NCI-H460 (cell line): Measurements from ENCODE around the gene GNG7. TPM values are rescaled to one million over a fixed set of nuclear protein-coding genes. Genes with fewer than 3 reads are reported as not detected.
"Not testable (repeated sequence)": the region's sequence is repeated elsewhere in the genome, so short reads cannot be mapped to it uniquely, and the experiment has no call there.

ENCODE experiments used
- DNase-seq: peaks from one replicate; pipeline ENCODE4 v3.0.0-alpha.2; 2016; ENCODE audit warnings: low read depth; ENCODE audit errors: extremely low read depth
- total RNA-seq: library from RNA; depleted of rRNA; stranded (reverse); fragments of >200 nt; shearing (Covaris generic); gene quantifications from 2 replicates; pipeline ENCODE4 v1.2.3, GENCODE V29; 2014

Gene GNG7
- total RNA-seq, 1 experiment from 2014 or later, result not detected

DNA sequence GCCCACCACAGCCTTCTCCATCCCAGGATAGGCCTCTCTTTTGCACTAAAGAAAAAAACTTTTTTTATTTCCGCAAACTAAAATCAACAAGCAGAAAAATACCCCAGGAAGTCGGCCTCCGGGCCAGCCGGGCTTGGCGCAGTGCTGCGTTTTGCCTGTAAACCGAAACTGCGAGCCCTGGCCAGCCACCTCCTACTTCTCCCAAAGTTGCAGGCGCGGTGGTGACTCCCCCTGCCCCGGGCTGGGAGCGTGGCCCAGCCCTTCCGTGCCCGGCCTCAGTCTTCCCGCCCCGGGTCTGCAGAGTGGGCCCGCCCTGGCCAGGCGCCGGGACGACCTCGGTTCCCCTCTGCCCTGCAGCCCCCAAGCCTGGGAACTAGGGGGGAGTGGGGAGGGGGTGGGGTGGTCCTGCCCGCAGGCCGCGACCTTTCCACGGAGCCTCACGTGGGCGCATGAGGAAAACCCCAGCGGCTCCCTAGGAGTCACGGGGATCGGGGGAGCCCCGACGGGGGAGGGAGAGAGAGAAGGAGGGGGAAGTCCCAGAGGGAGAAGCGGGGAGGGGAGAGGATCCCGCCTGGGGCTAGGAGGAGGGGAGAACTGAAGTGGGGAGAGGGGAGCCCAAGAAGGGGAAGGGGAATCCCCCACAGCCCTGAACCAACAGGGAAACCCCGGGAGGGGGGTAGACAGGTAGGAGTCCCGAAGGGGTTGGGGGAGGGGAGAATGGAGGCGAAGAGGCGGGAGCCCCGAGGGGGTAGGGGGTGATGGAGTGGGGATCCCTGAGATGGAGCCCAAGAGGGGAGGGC lies 223.5 kb downstream of the GNG7 start:
- no peak for DNase-seq

DNA sequence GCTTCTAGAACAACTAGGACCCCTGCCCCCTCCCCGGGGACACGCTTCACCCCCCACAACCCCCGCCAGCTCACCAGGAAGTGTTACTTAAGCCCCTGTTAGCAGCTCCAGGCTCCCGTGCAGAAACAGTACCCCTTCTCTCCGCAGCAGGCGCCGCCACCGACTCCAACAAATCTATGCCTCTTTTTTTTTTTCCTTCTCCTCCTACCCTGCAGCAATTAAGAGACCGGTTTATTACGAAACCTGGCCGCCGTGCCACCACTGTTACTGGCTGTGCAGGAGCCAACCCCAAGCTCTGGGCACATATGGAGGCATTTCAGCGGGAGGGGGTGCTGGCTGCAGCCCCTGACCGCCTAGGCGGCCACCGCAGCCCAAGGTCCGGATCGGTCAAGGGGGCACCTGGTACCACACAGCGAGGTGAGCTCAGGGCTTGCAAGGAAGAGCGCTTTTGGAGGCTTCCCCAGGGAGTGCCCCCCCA lies 224.2 kb downstream of the GNG7 start:
- no peak for DNase-seq

DNA sequence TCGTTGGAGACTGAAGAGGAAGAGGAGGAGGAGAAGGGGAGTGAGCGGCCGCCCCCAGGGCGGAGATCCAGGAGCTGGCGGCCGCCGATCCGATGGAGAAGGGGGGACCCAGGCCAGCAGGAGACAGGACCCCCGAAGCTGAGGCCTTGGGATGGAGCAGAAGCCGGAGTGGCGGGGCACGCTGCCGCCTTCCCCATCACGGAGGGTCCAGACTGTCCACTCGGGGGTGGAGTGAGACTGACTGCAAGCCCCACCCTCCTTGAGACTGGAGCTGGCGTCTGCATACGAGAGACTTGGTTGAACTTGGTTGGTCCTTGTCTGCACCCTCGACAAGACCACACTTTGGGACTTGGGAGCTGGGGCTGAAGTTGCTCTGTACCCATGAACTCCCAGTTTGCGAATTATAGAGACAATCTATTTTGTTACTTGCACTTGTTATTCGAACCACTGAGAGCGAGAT lies 224.7 kb downstream of the GNG7 start:
- DNase-seq, result no peak

DNA sequence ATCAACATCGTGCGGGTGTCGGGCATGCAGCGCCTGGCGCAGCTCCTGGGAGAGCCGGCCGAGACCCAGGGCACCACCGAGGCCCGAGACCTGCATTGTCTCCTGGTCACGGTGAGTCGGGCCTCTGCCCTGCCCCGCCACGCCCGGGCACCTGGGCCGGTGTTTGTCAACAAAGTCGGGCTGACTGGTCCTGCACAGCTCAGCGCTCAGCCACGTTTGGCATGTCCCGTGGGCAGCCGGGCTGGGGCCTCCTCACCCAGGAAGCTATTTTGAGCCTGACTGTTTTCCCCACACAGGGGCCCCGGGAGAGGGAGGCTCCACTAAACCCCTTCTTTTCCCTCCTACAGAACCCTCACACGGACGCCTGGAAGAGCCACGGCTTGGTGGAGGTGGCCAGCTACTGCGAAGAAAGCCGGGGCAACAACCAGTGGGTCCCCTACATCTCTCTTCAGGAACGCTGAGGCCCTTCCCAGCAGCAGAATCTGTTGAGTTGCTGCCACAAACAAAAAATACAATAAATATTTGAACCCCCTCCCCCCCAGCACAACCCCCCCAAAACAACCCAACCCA lies 225.3 kb downstream of the GNG7 start:
- DNase-seq, result no peak

DNA sequence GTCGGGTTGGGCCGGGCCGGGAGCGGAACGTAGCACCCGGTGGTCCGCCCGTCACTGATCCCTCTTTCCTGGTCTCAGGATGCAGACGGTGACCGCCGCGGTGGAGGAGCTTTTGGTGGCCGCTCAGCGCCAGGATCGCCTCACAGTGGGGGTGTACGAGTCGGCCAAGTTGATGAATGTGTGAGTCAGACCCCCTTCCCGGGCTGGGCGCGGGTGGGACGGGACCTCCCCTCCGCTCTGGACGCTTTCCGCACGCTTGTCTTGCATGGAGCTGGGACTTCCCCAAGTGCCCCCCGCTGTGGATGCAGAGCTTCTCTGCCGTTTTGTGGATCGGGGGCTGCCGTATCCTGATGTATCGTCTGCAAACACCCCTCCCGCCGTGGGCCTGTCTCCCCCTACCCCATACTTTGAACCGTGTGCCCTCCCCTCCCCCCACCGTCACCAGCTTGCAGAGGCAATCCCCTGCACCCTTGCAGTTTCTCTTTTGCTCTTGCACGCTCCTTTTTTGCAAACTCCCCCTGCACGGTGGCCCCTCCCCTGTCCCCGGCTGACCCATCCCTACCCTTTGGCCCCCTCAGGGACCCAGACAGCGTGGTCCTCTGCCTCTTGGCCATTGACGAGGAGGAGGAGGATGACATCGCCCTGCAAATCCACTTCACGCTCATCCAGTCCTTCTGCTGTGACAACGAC lies 225.9 kb downstream of the GNG7 start:
- no peak for DNase-seq

DNA sequence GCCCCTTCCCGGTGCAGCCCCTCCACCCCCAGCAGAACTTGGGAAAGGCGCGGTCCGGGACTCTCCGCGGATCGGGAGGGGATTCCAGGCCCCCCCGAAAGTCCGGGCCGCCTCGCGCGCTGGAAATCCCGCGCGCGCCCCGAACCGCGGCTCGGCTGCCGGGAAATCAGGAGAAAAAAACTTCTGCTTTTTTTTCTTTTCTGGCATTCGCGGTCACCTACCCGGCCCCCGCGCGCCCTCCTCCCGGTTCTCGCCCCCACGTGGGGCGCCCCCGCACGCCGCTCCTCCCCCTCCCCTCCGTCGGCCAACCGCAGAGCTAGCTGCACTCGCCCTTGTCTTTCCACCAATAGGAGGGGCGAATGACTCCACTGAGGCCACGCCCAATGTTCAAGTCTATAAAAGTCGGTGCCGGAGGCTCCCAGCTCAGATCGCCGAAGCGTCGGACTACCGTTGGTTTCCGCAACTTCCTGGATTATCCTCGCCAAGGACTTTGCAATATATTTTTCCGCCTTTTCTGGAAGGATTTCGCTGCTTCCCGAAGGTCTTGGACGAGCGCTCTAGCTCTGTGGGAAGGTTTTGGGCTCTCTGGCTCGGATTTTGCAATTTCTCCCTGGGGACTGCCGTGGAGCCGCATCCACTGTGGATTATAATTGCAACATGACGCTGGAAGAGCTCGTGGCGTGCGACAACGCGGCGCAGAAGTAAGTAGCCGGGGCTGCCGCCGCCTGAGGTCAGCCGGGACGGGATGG lies 226.6 kb downstream of the GNG7 start, which contains the start of gene GADD45B:
Gene GADD45B (plus strand): TSS at position 426 of the 749 bp plus-strand sequence. CDS start 232 bp downstream, at position 658.
- peak; percentile 94 for DNase-seq

DNA sequence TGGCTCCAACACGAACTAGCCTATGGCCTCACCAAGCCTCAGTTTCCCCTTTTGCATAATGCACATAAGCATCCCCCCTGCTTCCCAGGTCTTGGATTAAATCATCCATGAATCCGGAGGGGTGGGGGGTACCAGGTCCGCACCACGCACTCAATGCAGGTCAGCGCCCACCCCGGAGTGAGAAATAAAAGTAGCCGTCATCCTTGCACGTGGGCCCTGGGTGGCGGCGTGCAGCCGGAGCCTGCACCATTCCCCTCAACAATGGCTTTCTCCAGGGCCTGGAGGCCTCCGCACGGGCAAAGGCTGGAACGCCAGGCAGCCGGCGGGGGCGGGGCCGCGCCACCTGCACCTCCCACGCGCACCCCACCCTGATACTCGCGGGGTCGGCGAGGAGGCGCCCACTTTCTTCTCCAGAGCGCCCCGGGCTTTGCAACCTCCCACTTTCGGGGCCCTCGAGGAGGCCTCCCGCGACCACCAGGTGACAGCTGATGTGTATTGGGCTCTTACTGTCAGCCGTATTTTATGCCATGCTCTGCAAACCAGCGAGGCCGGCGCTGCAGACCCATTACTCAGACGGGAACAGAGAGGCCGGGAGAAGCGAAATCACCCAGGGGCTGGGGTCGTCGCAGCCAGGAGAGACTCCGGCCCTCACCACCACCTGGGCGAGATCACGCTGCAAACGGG lies 227.3 kb downstream of the GNG7 start:
- DNase-seq, result no peak

DNA sequence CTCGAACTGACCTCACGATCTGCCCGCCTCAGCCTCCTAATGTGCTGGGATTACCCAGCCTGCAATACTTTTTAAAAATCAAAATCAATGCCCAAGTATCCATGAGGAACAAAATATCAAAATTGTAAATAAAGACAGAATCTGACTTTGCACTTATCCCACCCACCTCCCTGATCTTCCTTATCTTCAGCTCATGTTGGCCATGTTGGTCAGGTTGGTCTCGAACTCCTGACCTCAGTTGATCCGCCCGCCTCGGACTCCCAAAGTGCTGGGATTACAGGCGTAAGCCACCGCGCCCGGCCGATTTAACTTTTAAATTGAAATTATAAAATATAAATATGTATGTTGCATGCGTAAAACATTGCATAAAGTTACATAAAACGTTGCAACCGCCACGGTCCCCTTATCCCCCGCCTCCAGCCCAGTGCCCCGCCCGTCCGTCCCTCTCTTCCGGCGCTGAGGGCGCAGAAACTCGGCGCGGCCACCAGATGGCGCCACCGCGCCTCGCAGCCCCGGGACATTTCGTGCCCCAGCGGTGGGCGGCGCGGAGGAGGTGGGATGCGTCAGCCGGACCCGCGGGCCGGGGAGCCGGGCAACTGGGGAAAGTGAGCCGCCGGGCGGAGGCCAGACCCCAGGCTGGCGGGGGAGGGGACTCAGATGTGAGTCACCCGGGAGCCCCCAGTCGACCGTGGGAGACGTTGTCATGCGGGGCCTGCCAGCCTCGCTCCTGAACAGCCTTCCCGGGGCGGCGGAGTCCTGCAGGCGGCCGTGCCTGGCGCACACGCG lies 228.1 kb downstream of the GNG7 start:
- peak; percentile 74 for DNase-seq

DNA sequence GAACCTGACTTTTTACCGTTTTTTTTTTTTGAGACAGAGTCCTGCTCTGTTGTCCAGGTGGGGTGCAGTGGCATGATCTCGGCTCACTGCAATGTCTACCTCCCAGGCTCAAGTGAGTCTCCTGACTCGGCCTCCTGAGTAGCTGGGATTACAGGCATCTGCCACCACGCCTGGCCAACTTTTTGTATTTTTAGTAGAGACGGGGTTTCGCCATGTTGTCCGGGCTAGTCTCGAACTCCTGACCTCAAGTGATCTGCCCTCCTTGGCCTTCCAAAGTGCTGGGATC lies 232.6 kb downstream of the GNG7 start:
- DNase-seq, result not testable (repeated sequence)

DNA sequence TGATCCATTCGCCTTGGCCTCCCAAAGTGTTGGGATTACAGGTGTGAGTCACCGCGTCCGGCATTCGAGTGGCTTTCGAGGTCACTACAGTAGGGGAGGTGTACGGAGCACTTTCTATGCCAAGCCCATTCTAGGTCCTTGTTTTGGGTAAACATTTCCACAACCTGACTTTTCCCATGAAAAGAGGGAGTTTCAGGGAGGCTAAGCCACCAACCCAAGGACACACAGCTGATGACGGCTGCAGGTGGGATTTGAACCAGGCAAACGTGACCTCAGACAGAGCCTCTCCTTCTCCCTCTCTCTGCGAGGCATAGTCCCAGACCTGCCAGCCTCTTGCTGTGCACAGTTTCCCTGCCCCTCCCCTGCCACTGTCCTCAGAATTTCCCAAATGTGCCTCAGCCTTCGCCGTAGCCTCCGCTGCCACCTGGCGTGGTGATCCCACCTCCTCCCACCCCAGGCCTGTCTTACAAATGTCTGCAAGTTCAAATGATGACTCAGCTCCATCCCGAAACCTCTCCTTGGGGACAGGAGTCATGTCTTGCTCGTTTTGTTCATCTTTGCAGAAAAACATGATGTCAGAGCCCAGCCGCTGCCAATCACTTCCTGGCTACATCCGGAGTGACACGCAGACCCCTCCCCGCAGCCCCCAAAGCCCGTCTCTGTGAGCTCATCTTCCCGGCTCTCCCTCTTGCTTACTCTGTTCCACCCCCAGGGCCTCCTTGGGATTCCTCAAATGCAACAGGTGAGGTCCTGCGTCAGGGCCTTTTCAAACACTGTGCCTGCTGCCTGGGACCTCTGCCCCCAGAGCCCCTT lies 233.2 kb downstream of the GNG7 start:
- DNase-seq, result no peak

DNA sequence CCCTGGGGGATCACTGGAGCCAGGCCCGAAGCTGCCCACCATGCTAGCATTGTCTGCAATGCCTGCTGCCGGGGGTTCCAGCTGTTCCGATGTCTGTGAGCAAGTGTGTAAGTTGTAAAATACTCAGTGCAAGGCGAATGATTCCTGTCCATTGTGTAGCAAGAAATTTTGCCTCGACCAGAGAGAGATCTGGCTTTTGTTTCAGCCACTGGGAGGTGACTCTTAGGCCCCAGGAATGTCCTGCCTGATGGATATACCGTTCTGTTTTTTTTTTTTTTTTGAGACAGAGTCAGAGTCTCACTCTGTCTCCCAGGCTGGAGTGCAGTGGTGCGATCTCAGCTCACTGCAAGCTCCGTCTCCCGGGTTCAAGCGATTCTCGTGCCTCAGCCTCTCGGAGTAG lies 233.9 kb downstream of the GNG7 start:
- DNase-seq, result no peak

DNA sequence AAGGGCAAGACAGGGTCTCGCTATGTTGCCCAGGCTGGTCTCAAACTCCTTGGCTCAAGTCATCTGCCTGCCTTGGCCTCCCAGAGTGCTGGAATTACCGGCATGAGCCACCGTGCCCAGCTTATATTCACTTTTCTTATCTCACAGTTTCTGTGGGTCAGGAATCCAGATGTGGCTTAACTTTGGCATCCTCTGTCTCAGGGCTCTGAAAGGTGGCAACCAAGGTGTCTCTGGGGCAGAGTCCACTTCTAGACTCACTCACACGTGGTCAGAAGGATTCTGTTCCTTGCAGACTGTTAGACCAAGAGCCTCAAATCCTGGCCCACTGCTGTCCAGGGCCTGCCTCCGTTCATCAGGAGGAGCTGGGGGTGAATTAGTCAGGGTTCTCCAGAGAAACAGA lies 238.1 kb downstream of the GNG7 start:
- no peak for DNase-seq

DNA sequence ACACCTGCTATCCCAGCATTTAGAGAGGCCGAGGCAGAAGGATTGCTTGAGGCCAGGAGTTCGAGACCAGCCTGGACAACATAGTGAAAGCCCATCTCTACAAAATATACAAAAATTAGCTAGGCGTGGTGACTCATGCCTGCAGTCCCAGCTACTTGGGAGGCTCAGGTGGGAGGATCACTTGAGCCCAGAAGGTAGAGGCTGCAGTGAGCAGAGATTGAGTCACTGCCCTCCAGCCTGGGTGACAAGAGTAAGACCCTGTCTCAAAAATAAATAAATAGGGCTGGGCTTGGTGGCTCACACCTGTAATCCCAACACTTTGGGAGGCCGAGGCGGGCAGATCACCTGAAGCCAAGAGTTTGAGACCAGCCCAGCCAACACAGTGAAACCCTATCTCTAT lies 238.8 kb downstream of the GNG7 start:
- not testable (repeated sequence) for DNase-seq

DNA sequence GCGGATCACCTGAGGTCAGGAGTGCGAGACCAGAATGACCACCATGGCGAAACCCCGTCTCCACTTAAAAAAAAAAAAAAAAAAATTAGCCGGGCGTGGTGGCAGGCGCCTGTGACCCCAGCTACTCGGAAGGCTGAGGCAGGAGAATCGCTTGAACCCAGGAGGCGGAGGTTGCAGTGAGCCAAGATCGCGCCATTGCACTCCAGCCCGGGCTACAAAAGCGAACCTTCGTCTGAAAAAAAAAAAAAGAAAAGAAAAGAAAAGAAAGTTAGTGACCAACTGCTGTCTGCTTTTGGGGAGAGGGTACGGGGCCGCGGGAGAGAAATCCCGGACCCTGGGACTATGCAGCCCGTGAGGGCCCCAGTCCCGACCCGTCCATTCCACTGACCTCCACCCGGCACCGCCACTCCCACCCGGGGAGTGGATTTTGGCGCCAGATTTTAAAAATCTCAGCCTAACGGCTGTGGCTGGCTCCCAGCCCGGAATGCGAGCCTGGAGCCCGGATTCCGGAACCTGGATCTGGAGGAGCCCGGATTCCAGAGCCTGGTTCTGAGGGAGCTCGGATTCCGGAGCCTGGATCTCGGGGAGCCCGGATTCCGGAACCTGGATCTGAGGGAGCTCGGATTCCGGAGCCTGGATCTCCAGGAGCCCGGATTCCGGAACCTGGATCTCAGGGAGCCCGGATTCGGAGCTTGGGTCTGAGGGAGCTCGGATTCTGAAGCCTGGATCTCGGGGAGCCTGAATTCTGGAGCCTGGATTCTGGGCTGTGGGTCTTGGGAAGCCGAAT lies 239.7 kb downstream of the GNG7 start:
- peak; percentile 86 for DNase-seq

DNA sequence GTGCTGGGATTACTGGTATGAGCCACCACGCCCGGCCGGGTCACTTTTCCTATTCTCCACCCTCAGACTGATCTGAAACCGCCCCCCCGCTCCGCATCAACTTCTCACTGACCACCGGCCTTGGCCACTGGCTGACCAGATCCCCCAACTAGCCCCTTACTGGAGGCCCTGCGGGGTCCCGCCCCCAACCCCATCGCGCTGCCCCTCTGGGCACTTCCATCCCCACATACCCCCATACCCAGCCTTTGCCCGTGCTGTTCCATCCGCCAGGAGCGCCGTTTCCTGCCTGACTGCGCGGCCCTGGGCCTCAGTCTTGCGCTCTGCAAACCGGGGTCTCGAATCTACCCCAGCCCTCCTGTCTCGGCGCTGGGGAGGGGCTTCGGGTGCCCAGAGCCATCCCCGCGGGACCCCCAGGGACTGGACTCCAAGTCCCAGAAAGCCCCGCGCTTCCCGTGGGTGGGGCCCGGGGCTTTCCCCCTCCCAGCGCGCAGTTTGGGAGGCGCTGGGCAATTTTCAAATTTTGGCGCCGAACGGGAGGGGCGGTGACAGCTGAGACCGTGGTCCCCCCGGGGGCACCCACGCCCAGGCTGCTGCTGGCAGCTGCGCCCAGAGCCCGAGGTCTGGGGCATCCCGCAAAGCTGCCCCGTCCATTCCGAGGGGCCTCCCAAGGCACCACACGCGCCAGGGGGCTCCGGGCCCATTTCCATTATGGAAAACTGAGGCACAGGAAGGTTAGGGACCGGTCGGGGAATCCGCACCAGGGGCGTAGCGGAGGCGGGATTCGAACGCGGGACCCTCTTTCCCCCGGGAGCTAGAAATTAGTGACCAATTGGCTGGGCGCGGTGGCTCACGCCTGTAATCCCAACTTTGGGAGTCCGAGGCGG lies 240.5 kb downstream of the GNG7 start:
- no peak for DNase-seq
